ENCODE results near the gene SGCG. TPM values are rescaled to one million over a fixed set of nuclear protein-coding genes. Genes with fewer than 3 reads are reported as not detected.

SGCG gene
- total RNA-seq, 1 donor from 2014 or later, result not detected

DNA sequence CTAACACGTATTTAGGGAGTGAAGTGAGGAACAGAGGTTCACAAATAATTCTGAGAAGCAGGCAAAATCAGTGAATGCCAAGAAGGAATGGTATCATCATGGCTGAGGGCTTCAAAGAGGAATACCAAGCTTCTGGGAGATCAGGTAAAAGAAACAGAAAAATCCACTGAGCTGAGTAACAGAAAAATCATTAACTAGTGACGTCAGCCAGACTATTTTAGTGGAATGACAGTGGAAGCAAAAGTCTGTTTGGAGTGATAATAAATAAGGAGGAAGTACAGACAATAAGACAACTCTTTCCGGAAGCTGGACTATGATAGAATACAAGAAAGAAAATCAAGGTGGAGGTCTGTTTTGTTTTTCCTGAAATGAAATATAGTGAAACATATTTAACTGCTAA, 169.2 kb downstream of the SGCG start:
- no peak for TF ChIP-seq CTCF (conservative IDR thresholded peaks at IDR 0.05)
- peaks cover 16% of the 10 kb centered on the region for H3K4me1 Mint-ChIP-seq
- H3K36me3 Mint-ChIP-seq (ENCODE audit: low read depth), result peaks cover 51% of the 10 kb centered on the region
- no peak overlapping the region for H3K27ac Mint-ChIP-seq (ENCODE audit: unreplicated experiment)
- H3K9me3 Mint-ChIP-seq, result peaks cover 2% of the 10 kb centered on the region
- no peaks in the 10 kb centered on the region for H3K27me3 Mint-ChIP-seq (ENCODE audit: low read depth)
- DNase-seq (ENCODE audit: low read depth, low spot score), result no peak
- no peak overlapping the region for H3K4me3 Mint-ChIP-seq

GRCh38 chr13:23352161-23352560, 171.4 kb downstream of the SGCG start:
- Mint-ChIP-seq H3K27me3 (ENCODE audit: low read depth) (no peaks in the 10 kb centered on the region), H3K27ac (ENCODE audit: unreplicated experiment) (no peak overlapping the region), H3K4me3 (no peak overlapping the region), H3K4me1 (peaks cover 12% of the 10 kb centered on the region), H3K9me3 (peaks cover 2% of the 10 kb centered on the region), H3K36me3 (ENCODE audit: low read depth) (peaks cover 44% of the 10 kb centered on the region)
- TF ChIP-seq CTCF (conservative IDR thresholded peaks at IDR 0.05), result no peak
- no peak for DNase-seq (ENCODE audit: low read depth, low spot score)

DNA sequence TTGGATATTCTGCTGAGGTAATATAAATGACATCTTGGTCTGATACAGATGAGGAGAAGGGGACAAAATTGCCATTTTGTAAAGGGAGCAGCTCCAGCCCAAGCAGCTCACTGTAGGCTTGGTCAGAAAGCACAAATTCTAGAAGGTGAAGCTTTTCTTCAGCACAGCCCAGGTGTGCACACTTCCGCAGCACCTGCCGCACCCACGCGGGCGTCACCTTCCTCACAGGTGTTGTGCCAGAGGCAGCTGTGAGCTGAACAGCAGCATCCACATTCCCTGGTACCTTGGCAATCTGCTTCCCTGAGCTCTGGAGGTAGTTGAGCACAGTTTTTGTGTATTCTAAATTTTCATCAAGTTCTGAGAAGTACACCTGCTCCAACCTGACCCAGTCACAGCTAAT, 173.7 kb downstream of the SGCG start:
- Mint-ChIP-seq H3K27ac (ENCODE audit: unreplicated experiment) (no peak overlapping the region), H3K9me3 (peaks cover 2% of the 10 kb centered on the region), H3K36me3 (ENCODE audit: low read depth) (peaks cover 26% of the 10 kb centered on the region), H3K4me3 (no peak overlapping the region), H3K27me3 (ENCODE audit: low read depth) (no peaks in the 10 kb centered on the region), H3K4me1 (no peaks in the 10 kb centered on the region)
- DNase-seq (ENCODE audit: low read depth, low spot score), result no peak
- TF ChIP-seq CTCF (conservative IDR thresholded peaks at IDR 0.05), result no peak

DNA sequence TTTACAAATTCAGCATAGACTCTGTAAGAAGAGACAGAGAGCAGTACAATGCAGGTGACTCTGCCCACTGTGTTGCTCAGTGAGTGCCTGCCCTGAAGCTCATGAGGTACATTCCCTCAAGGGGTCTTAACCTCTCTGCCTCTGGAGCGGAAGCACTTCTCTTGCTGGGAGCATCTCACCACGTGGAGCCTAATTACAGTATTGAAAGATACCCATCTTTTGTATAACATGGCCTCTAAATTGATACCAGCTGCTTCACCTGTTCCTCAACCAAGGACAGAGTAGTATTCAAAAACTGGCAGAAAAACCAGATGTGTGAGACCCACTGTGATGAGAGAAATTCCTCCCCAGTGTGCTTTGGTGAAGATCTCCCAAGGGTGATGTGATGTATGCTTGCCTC, 175.6 kb downstream of the SGCG start:
- peaks cover 2% of the 10 kb centered on the region for H3K9me3 Mint-ChIP-seq
- DNase-seq (ENCODE audit: low read depth, low spot score), result no peak
- no peak for TF ChIP-seq CTCF (conservative IDR thresholded peaks at IDR 0.05)

DNA sequence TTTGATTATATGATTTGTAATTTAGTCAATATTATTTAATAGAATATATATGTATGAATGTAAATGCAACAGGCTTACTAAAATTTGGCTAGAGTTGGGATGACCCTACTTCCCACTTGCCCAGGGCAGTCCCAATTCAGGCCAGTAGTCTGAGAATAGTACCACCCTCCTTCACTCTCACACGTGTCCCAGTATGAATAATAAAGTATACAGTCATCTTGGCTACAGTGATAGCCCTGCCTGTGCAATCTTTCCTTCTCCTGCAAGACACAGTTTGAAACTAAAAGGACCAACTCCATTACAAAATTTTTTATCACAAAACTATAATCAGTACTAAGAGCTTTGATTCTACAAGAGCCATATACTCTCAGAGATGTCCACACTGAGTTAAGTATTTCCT, 176.6 kb downstream of the SGCG start:
- Mint-ChIP-seq H3K9me3 (no peaks in the 10 kb centered on the region), H3K36me3 (ENCODE audit: low read depth) (peaks cover 7% of the 10 kb centered on the region), H3K4me1 (no peaks in the 10 kb centered on the region), H3K27me3 (ENCODE audit: low read depth) (no peaks in the 10 kb centered on the region), H3K4me3 (no peak overlapping the region), H3K27ac (ENCODE audit: unreplicated experiment) (no peak overlapping the region)
- DNase-seq (ENCODE audit: low read depth, low spot score), result no peak
- no peak for TF ChIP-seq CTCF (conservative IDR thresholded peaks at IDR 0.05)

More for the DNA sequence above, 175.6 kb downstream of the SGCG start:
- no peaks in the 10 kb centered on the region for H3K27me3 Mint-ChIP-seq (ENCODE audit: low read depth)
- H3K4me1 Mint-ChIP-seq, result no peaks in the 10 kb centered on the region
- no peak overlapping the region for H3K4me3 Mint-ChIP-seq
- H3K36me3 Mint-ChIP-seq (ENCODE audit: low read depth), result peaks cover 15% of the 10 kb centered on the region
- H3K27ac Mint-ChIP-seq (ENCODE audit: unreplicated experiment), result no peak overlapping the region

DNA sequence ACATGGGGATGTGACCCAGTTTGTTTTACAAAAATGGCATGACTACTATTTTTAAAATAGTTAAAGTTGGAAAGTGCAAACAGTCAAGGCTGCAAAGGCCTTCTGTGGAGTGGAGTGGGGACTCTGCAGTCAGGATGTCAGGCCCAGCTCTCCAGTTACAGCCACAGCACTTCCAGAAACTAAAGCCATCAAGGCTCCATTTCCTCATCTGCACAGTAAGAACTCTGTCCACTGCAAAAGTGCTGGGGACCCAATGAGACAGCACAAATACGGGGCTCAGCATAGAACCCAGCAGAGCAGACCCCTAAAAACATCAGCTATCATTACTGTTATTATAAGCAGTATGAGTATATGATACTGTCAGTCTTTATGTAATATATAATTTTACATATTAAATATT, 179.1 kb downstream of the SGCG start:
- Mint-ChIP-seq H3K36me3 (ENCODE audit: low read depth) (peaks cover 11% of the 10 kb centered on the region), H3K9me3 (no peaks in the 10 kb centered on the region), H3K27me3 (ENCODE audit: low read depth) (no peaks in the 10 kb centered on the region)

More for the DNA sequence above, 179.1 kb downstream of the SGCG start:
- H3K4me1 Mint-ChIP-seq, result no peaks in the 10 kb centered on the region
- DNase-seq (ENCODE audit: low read depth, low spot score), result no peak
- H3K4me3 Mint-ChIP-seq, result no peak overlapping the region
- no peak for TF ChIP-seq CTCF (conservative IDR thresholded peaks at IDR 0.05)
- no peak overlapping the region for H3K27ac Mint-ChIP-seq (ENCODE audit: unreplicated experiment)
